SK-N-SH treated with all-trans-retinoic acid at 6 μM for 48 hours (cell line): ENCODE measurements around the gene RALA.

Experiments
- BACH2 ChIP-seq: fragments of 250-450 bp; sonication (Bioruptor Pico); IDR thresholded peaks from 2 replicates; pipeline ENCODE4 v1.9.0; 2021; ENCODE audit warnings: mild to moderate bottlenecking, borderline replicate concordance
- CSDC2 ChIP-seq: fragments of 250-450 bp; sonication (Bioruptor Pico); IDR thresholded peaks from 2 replicates; pipeline ENCODE4 v1.5.0; 2020; ENCODE audit warnings: mild to moderate bottlenecking, moderate library complexity
- ESRRG ChIP-seq: fragments of 250-450 bp; sonication (Bioruptor Pico); IDR thresholded peaks from 2 replicates; pipeline ENCODE4 v1.6.1; 2021; ENCODE audit warnings: mild to moderate bottlenecking
- GLIS3 ChIP-seq: fragments of 250-450 bp; sonication (Bioruptor Pico); IDR thresholded peaks from 2 replicates; pipeline ENCODE4 v1.5.0; 2020; ENCODE audit warnings: mild to moderate bottlenecking, moderate library complexity
- ISL1 ChIP-seq: fragments of 250-450 bp; sonication (Bioruptor Pico); IDR thresholded peaks from 2 replicates; pipeline ENCODE4 v2.1.2; 2022; ENCODE audit warnings: mild to moderate bottlenecking, moderate library complexity
- PPARA ChIP-seq: fragments of 250-450 bp; sonication (Bioruptor Pico); IDR thresholded peaks from 2 replicates; pipeline ENCODE4 v1.5.0; 2020; ENCODE audit warnings: mild to moderate bottlenecking, borderline replicate concordance
- RARB ChIP-seq: fragments of 250-450 bp; sonication (Bioruptor Pico); IDR thresholded peaks from 2 replicates; pipeline ENCODE4 v1.8.0; 2021; ENCODE audit warnings: mild to moderate bottlenecking, moderate library complexity
- ZFP3 ChIP-seq: fragments of 250-450 bp; sonication (Bioruptor Pico); IDR thresholded peaks from 2 replicates; pipeline ENCODE4 v1.5.0; 2020; ENCODE audit warnings: mild to moderate bottlenecking, moderate library complexity
- ZFP30 ChIP-seq: fragments of 450-650 bp; formaldehyde crosslinking; IDR thresholded peaks from 2 replicates; pipeline ENCODE4 v1.5.0; 2022; ENCODE audit warnings: mild to moderate bottlenecking, moderate library complexity
- ZNF565 ChIP-seq: fragments of 450-650 bp; formaldehyde crosslinking; conservative IDR thresholded peaks from 2 replicates; pipeline ENCODE4 v1.5.0; 2020; ENCODE audit warnings: low read depth, mild to moderate bottlenecking, moderate library complexity
- ZNF70 ChIP-seq: fragments of 450-650 bp; formaldehyde crosslinking; IDR thresholded peaks from 2 replicates; pipeline ENCODE4 v1.5.0; 2020; ENCODE audit warnings: mild to moderate bottlenecking, moderate library complexity
- TF ChIP-seq, protein P1 (sequence below): fragments of 250-450 bp; sonication (Bioruptor Pico); IDR thresholded peaks from 2 replicates; pipeline ENCODE4 v1.8.0; 2020; ENCODE audit warnings: mild to moderate bottlenecking, moderate library complexity, borderline replicate concordance
- TF ChIP-seq, protein P2 (sequence below): fragments of 250-450 bp; sonication (Bioruptor Pico); IDR thresholded peaks from 2 replicates; pipeline ENCODE4 v1.5.1; 2020; ENCODE audit warnings: low read depth, mild to moderate bottlenecking, moderate library complexity
- TF ChIP-seq, protein P3 (sequence below): fragments of 250-450 bp; sonication (Bioruptor Pico); IDR thresholded peaks from 2 replicates; pipeline ENCODE4 v1.8.0; 2021; ENCODE audit warnings: low read depth, mild to moderate bottlenecking, moderate library complexity, borderline replicate concordance

DNA sequence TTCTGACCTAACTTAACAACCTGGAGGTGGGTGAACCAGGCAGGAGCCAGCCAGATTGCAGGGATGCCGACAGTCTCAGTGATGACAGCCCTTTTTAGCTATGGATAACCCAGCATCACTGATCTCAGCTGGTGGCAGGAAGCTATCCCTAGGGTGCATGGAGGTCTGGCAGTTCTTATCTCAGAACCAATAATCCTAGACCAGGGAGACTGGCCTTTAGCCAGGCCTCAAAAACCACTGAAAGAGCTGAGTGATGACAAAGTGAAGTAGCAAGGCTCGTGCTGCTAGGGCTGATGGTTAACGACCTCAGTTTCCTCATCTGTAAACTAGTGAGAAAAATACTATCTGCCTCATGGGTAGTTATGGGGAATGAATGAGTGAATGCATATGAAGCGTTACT, 112.5 kb downstream of the RALA start:
- TF ChIP-seq, protein P1, sequence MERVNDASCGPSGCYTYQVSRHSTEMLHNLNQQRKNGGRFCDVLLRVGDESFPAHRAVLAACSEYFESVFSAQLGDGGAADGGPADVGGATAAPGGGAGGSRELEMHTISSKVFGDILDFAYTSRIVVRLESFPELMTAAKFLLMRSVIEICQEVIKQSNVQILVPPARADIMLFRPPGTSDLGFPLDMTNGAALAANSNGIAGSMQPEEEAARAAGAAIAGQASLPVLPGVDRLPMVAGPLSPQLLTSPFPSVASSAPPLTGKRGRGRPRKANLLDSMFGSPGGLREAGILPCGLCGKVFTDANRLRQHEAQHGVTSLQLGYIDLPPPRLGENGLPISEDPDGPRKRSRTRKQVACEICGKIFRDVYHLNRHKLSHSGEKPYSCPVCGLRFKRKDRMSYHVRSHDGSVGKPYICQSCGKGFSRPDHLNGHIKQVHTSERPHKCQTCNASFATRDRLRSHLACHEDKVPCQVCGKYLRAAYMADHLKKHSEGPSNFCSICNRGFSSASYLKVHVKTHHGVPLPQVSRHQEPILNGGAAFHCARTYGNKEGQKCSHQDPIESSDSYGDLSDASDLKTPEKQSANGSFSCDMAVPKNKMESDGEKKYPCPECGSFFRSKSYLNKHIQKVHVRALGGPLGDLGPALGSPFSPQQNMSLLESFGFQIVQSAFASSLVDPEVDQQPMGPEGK: no peak
- TF ChIP-seq CSDC2 (CRISPR knock-in tag) (no peak), RARB (no peak), ZFP3 (CRISPR knock-in tag) (no peak), ISL1 (CRISPR knock-in tag) (no peak), ZFP30 (CRISPR knock-in tag) (no peak), BACH2 (CRISPR knock-in tag) (no peak), ZNF565 (CRISPR knock-in tag) (no peak), GLIS3 (no peak), ESRRG (CRISPR knock-in tag) (no peak), PPARA (CRISPR knock-in tag) (no peak), ZNF70 (CRISPR knock-in tag) (no peak)
- TF ChIP-seq, protein P2, sequence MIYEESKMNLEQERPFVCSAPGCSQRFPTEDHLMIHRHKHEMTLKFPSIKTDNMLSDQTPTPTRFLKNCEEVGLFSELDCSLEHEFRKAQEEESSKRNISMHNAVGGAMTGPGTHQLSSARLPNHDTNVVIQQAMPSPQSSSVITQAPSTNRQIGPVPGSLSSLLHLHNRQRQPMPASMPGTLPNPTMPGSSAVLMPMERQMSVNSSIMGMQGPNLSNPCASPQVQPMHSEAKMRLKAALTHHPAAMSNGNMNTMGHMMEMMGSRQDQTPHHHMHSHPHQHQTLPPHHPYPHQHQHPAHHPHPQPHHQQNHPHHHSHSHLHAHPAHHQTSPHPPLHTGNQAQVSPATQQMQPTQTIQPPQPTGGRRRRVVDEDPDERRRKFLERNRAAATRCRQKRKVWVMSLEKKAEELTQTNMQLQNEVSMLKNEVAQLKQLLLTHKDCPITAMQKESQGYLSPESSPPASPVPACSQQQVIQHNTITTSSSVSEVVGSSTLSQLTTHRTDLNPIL (CRISPR knock-in tag): no peak
- TF ChIP-seq, protein P3, sequence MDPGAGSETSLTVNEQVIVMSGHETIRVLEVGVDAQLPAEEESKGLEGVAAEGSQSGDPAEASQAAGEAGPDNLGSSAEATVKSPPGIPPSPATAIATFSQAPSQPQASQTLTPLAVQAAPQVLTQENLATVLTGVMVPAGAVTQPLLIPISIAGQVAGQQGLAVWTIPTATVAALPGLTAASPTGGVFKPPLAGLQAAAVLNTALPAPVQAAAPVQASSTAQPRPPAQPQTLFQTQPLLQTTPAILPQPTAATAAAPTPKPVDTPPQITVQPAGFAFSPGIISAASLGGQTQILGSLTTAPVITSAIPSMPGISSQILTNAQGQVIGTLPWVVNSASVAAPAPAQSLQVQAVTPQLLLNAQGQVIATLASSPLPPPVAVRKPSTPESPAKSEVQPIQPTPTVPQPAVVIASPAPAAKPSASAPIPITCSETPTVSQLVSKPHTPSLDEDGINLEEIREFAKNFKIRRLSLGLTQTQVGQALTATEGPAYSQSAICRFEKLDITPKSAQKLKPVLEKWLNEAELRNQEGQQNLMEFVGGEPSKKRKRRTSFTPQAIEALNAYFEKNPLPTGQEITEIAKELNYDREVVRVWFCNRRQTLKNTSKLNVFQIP (CRISPR knock-in tag): no peak
